Uterus (tissue), 4 donors: Measurements from ENCODE around the gene ANKS6. TPM values are rescaled to one million over a fixed set of nuclear protein-coding genes. Genes with fewer than 3 reads are reported as not detected.

Source experiments
- DNase-seq, 2 donors: peaks; one replicate each; pipeline ENCODE4 v3.0.0-alpha.2; 2019 to 2020
- H3K27ac ChIP-seq, 2 donors: fragments of 200-600 bp; sonication (generic); 1 replicate in 1 of 2; 2 replicates in 1 of 2; pipeline ENCODE4 v1.5.1; 2016 to 2018
- H3K27me3 ChIP-seq, 2 donors: fragments of 200-600 bp; sonication (generic); one replicate each; pipeline ENCODE4 v1.5.1; 2018 to 2019; ENCODE audit warnings: control low read depth in 1 of 2
- H3K36me3 ChIP-seq, 2 donors: fragments of 200-600 bp; sonication (generic); one replicate each; pipeline ENCODE4 v1.5.1; 2019; ENCODE audit warnings: control low read depth in 1 of 2
- H3K4me1 ChIP-seq, 2 donors: fragments of 200-600 bp; sonication (generic); one replicate each; pipeline ENCODE4 v1.5.1; 2018 to 2019; ENCODE audit warnings: control low read depth in 1 of 2
- H3K4me3 ChIP-seq, 2 donors: fragments of 200-600 bp; sonication (generic); 1 replicate in 1 of 2; 2 replicates in 1 of 2; pipeline ENCODE4 v1.5.1; 2018 to 2019; ENCODE audit warnings: mild to moderate bottlenecking in 1 of 2
- H3K9me3 ChIP-seq, 2 donors: fragments of 200-600 bp; sonication (generic); one replicate each; pipeline ENCODE4 v1.5.1; 2019; ENCODE audit warnings: control low read depth in 1 of 2
- CTCF ChIP-seq, 4 experiments: fragments of 200-600 bp in 2 of 4; fragments of 450-650 bp in 2 of 4; sonication (generic) in 2 of 4; IDR thresholded peaks; one replicate each; pipeline ENCODE4 v1.5.1; 2016 to 2019; ENCODE audit warnings: antibody characterized with exemption in 4 of 4, mild to moderate bottlenecking in 2 of 4, moderate library complexity in 1 of 4
- POLR2A ChIP-seq, 2 donors: fragments of 450-650 bp; IDR thresholded peaks; one replicate each; pipeline ENCODE4 v1.6.1; 2016; ENCODE audit warnings: antibody characterized with exemption in 2 of 2, mild to moderate bottlenecking in 1 of 2, moderate library complexity in 1 of 2
- intact Hi-C: fragments of 100-400 bp; cut with DNase I; formaldehyde crosslinking; loops from one replicate; pipeline ENCODE4 v1.15.1; 2023; ENCODE audit warnings: low total_unique reads
- total RNA-seq, 4 donors: library from RNA; depleted of rRNA in 3 of 4; stranded (reverse); fragments of >200 nt in 3 of 4; gene quantifications; one replicate each; pipeline versions ENCODE4 v1.1.0 to v1.2.4, GENCODE V29; 2014 to 2023
- donor health status: DM: yes; HTN: yes; CAD: no.

The ANKS6 gene
- total RNA-seq, 4 donors from 2014 or later = 2.6 to 26.9 (median 13.7) TPM

GRCh38 chr9:98706651-98707165, 89.6 kb downstream of the ANKS6 start:
- no peaks in the 10 kb centered on the region for H3K36me3 ChIP-seq
- H3K27ac ChIP-seq = no peak overlapping the region
- H3K9me3 ChIP-seq = no peaks in the 10 kb centered on the region
- intact Hi-C loops = no loop called here
- no peak for DNase-seq
- H3K4me3 ChIP-seq = no peak overlapping the region
- peaks cover 0 to 12% of the 10 kb centered on the region in 2 donors for H3K4me1 ChIP-seq
- H3K27me3 ChIP-seq = peaks cover 0 to 11% of the 10 kb centered on the region in 2 donors
- TF ChIP-seq POLR2A (IDR thresholded peaks at IDR 0.05) (no peak), CTCF (IDR thresholded peaks at IDR 0.05) (no peak)

GRCh38 chr9:98702835-98703380, 93.4 kb downstream of the ANKS6 start:
- H3K4me1 ChIP-seq = peaks cover 0 to 12% of the 10 kb centered on the region in 2 donors
- intact Hi-C loops = no loop called here
- H3K36me3 ChIP-seq = no peaks in the 10 kb centered on the region
- no peak for DNase-seq
- peaks cover 0 to 4% of the 10 kb centered on the region in 2 donors for H3K27me3 ChIP-seq
- H3K9me3 ChIP-seq = no peaks in the 10 kb centered on the region
- no peak overlapping the region for H3K4me3 ChIP-seq
- H3K27ac ChIP-seq = no peak overlapping the region
- TF ChIP-seq CTCF (IDR thresholded peaks at IDR 0.05) = no peak
- TF ChIP-seq POLR2A (IDR thresholded peaks at IDR 0.05) = no peak

- TF ChIP-seq POLR2A (IDR thresholded peaks at IDR 0.05) (no peak), CTCF (IDR thresholded peaks at IDR 0.05) (no peak)
- Histone ChIP-seq H3K36me3 (no peaks in the 10 kb centered on the region), H3K27me3 (peaks cover 0 to under 1% of the 10 kb centered on the region in 2 donors), H3K27ac (no peak overlapping the region), H3K4me1 (peaks cover 0 to 7% of the 10 kb centered on the region in 2 donors), H3K9me3 (no peaks in the 10 kb centered on the region), H3K4me3 (no peak overlapping the region)
- no peak for DNase-seq
- intact Hi-C loops = no loop called here
Measured at GRCh38 chr9:98702340-98702739, 94.0 kb downstream of the ANKS6 start.

- no peaks in the 10 kb centered on the region for H3K9me3 ChIP-seq
- intact Hi-C loops = no loop called here
- no peak for DNase-seq
- no peaks in the 10 kb centered on the region for H3K27me3 ChIP-seq
- no peak overlapping the region for H3K4me3 ChIP-seq
- no peaks in the 10 kb centered on the region for H3K36me3 ChIP-seq
- H3K4me1 ChIP-seq = no peaks in the 10 kb centered on the region
- H3K27ac ChIP-seq = no peak overlapping the region
- TF ChIP-seq CTCF (IDR thresholded peaks at IDR 0.05) = no peak
- no peak for TF ChIP-seq POLR2A (IDR thresholded peaks at IDR 0.05)
Measured at GRCh38 chr9:98701576-98701975, 94.8 kb downstream of the ANKS6 start.

- Histone ChIP-seq H3K4me1 (no peaks in the 10 kb centered on the region), H3K27ac (no peak overlapping the region), H3K9me3 (no peaks in the 10 kb centered on the region), H3K4me3 (no peak overlapping the region), H3K36me3 (no peaks in the 10 kb centered on the region), H3K27me3 (no peaks in the 10 kb centered on the region)
- no peak for DNase-seq
- intact Hi-C loops = no loop called here
- TF ChIP-seq POLR2A (IDR thresholded peaks at IDR 0.05) (no peak), CTCF (IDR thresholded peaks at IDR 0.05) (no peak)
Measured at GRCh38 chr9:98700801-98701200, 95.6 kb downstream of the ANKS6 start.
